Measurements from ENCODE around the gene S1PR3. TPM values are rescaled to one million over a fixed set of nuclear protein-coding genes. Genes with fewer than 3 reads are reported as not detected.

The S1PR3 gene
- total and polyA plus RNA-seq, 9 of the 15 experiments (the other 6 are each of a cell fraction or from before 2014, with no cell fraction given): 0.03 to 2.0 (median 0.29) TPM

DNA sequence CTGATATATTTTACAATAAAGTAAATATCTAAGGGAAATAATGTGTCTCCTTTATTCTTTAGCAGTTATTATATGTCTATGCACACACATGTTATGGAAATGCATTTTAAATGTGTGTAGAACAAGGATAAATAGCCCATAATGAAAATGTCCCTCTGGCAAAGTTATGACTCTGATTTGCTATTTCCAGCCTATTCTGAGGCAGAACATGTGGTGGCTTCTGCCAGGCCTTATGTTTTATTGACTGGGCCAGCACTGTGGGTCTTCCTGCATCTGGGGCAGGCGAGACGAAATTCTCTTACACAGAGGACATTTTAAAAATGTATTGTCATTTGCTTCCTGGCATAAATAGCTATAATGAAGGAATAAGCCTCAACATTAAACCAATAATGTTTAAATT lies 52.8 kb downstream of the S1PR3 start:
- Histone ChIP-seq H3K27me3 (ENCODE audit: control insufficient read depth in 2 of 2, insufficient read depth in 2 of 2, low read length in 2 of 2) (peaks cover 0 to 18% of the 10 kb centered on the region in 2 experiments; a peak in 1 of 5 replicates), H3K4me2 (ENCODE audit: insufficient read depth, low read length) (no peak overlapping the region), H2AFZ (ENCODE audit: low read depth, low read length) (no peak overlapping the region), H3K79me2 (ENCODE audit: control insufficient read depth, insufficient read depth, low read length) (no peaks in the 10 kb centered on the region), H3K9ac (ENCODE audit: insufficient read depth in 1 of 2, low read depth in 2 of 2, low read length in 2 of 2) (no peak overlapping the region), H3K9me3 (replicated peaks; ENCODE audit: control insufficient read depth, insufficient read depth, low read depth, low read length) (no peaks in the 10 kb centered on the region), H3K36me3 (ENCODE audit: control insufficient read depth, insufficient read depth, low read length) (no peaks in the 10 kb centered on the region), H3K4me3 (no peak overlapping the region), H3K9me1 (ENCODE audit: control insufficient read depth, insufficient read depth, low read length) (no peaks in the 10 kb centered on the region), H3K4me1 (replicated peaks in 1 of 2; ENCODE audit: control insufficient read depth in 2 of 2, insufficient read depth in 2 of 2, low read length in 2 of 2) (no peaks in the 10 kb centered on the region; a peak in 1 of 5 replicates), H3K27ac (ENCODE audit: extremely low read depth, low read depth, low read length) (no peak overlapping the region), H4K20me1 (replicated peaks; ENCODE audit: control insufficient read depth, insufficient read depth, low read length) (no peaks in the 10 kb centered on the region)
- DNase-seq (ENCODE audit: extremely low read depth in 1 of 4, low spot score in 3 of 4) (no peak), ATAC-seq (no peak), FAIRE-seq (no peak)
- CTCF ChIA-PET (ENCODE audit: low intra/inter-chr PET ratio): no interaction called here
- 0% methylated on average over 2 of the region's 2 CpGs for WGBS (ENCODE audit: insufficient coverage, low coverage, missing lambda C conversion rate)
- BruUV-seq (replicated peaks): no TSS peak
- POLR2A ChIA-PET: no interaction called here
- intact Hi-C loops (cut with micrococcal nuclease) (no loop called here), in situ Hi-C loops (cut with MboI) (no loop called here)
- no peak for TF ChIP-seq ZNF277 (CRISPR knock-in tag; IDR thresholded peaks at IDR 0.05; ENCODE audit: borderline replicate concordance)
- no peak for TF ChIP-seq TGIF2 (CRISPR knock-in tag; IDR thresholded peaks at IDR 0.05)
- TF ChIP-seq RERE (CRISPR knock-in tag; IDR thresholded peaks at IDR 0.05; ENCODE audit: borderline replicate concordance): no peak
- TF ChIP-seq NRF1 (conservative IDR thresholded peaks at IDR 0.05 in 1 of 2, IDR thresholded peaks at IDR 0.05 in 1 of 2): no peak
- TF ChIP-seq TRIM24 (IDR thresholded peaks at IDR 0.05): no peak
- no peak for TF ChIP-seq E2F4 (CRISPR knock-in tag; IDR thresholded peaks at IDR 0.05; ENCODE audit: low read depth)
- TF ChIP-seq KDM2B (CRISPR knock-in tag; IDR thresholded peaks at IDR 0.05): no peak
- TF ChIP-seq MAX (CRISPR knock-in tag; IDR thresholded peaks at IDR 0.05): no peak
- TF ChIP-seq COPS2 (conservative IDR thresholded peaks at IDR 0.05): no peak
- no peak for TF ChIP-seq THRAP3 (IDR thresholded peaks at IDR 0.05; ENCODE audit: borderline replicate concordance)
- no peak for TF ChIP-seq TAF15 (IDR thresholded peaks at IDR 0.05; ENCODE audit: low read depth, low read length)
- TF ChIP-seq SP1 (CRISPR knock-in tag; IDR thresholded peaks at IDR 0.05): no peak
- TF ChIP-seq, protein P1, sequence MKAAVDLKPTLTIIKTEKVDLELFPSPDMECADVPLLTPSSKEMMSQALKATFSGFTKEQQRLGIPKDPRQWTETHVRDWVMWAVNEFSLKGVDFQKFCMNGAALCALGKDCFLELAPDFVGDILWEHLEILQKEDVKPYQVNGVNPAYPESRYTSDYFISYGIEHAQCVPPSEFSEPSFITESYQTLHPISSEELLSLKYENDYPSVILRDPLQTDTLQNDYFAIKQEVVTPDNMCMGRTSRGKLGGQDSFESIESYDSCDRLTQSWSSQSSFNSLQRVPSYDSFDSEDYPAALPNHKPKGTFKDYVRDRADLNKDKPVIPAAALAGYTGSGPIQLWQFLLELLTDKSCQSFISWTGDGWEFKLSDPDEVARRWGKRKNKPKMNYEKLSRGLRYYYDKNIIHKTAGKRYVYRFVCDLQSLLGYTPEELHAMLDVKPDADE (conservative IDR thresholded peaks at IDR 0.05; ENCODE audit: control insufficient read depth, low read depth, low read length): no peak
- TF ChIP-seq MIER1 (IDR thresholded peaks at IDR 0.05; ENCODE audit: low read depth): no peak
